ENCODE measurements around the gene CTDSPL. TPM values are rescaled to one million over a fixed set of nuclear protein-coding genes. Genes with fewer than 3 reads are reported as not detected.

Gene CTDSPL
- total and polyA plus RNA-seq, 2 of the 8 experiments (the other 6 are each of a cell fraction or from before 2014, with no cell fraction given), result 20.3 to 42.2 TPM

GRCh38 chr3:37986479-37987314, 125.0 kb downstream of the CTDSPL start:
- Histone ChIP-seq H3K27me3 (replicated peaks in 1 of 4; ENCODE audit: control insufficient read depth in 3 of 4, extremely low read depth in 1 of 4, insufficient read depth in 3 of 4, low read length in 3 of 4) (peaks cover 0 to 2% (median 0%) of the 10 kb centered on the region in 4 experiments; a peak in 2 of 7 replicates), H4K91ac (replicated peaks; ENCODE audit: insufficient read length, low read length) (no peak overlapping the region), H3K4me1 (replicated peaks in 1 of 4; ENCODE audit: control insufficient read depth in 3 of 4, insufficient read depth in 4 of 4, low read length in 3 of 4) (peaks cover 0 to 9% (median 6%) of the 10 kb centered on the region in 4 experiments; a peak in 5 of 7 replicates), H3K14ac (ENCODE audit: insufficient read length) (no peak overlapping the region), H2AK5ac (ENCODE audit: low read depth, low read length) (no peak overlapping the region), H3K56ac (replicated peaks; ENCODE audit: insufficient read length, low read depth, low read length) (no peak overlapping the region), H3K79me2 (ENCODE audit: control insufficient read depth in 1 of 2, insufficient read depth in 2 of 2, low read length in 2 of 2) (no peaks in the 10 kb centered on the region), H3K9ac (replicated peaks in 1 of 4; ENCODE audit: extremely low read depth in 1 of 4, low read depth in 3 of 4, low read length in 3 of 4) (no peak overlapping the region), H2BK15ac (ENCODE audit: low read length) (no peak overlapping the region), H3K79me1 (ENCODE audit: low read depth, low read length) (no peaks in the 10 kb centered on the region), H3K27ac (ENCODE audit: low read depth, low read length) (no peak overlapping the region), H4K8ac (ENCODE audit: extremely low read depth, insufficient read depth, low read length) (no peak overlapping the region; the same call in 1 of the 2 replicates), H3K18ac (ENCODE audit: extremely low read depth, low read length) (no peak overlapping the region), H4K20me1 (replicated peaks in 1 of 2; ENCODE audit: control insufficient read depth in 1 of 2, insufficient read depth in 2 of 2, low read length in 2 of 2) (no peaks in the 10 kb centered on the region), H3K23me2 (ENCODE audit: low read depth, low read length) (no peaks in the 10 kb centered on the region; the same call in none of the 2 replicates), H2BK20ac (ENCODE audit: low read length) (no peak overlapping the region), H3K4me3 (ENCODE audit: extremely low read depth in 1 of 4, insufficient read depth in 2 of 4, low read depth in 3 of 4, low read length in 4 of 4) (no peak overlapping the region), H2BK120ac (replicated peaks; ENCODE audit: low read depth, low read length) (no peak overlapping the region), H3K9me3 (ENCODE audit: insufficient read depth in 2 of 2, low read depth in 1 of 2, low read length in 1 of 2) (no peaks in the 10 kb centered on the region), H3K4me2 (ENCODE audit: insufficient read depth in 1 of 2, low read depth in 2 of 2, low read length in 2 of 2) (no peak overlapping the region), H3K36me3 (ENCODE audit: control insufficient read depth in 2 of 4, insufficient read depth in 4 of 4, low read length in 3 of 4) (no peaks in the 10 kb centered on the region), H2BK12ac (ENCODE audit: low read depth, low read length) (no peak overlapping the region), H3K23ac (ENCODE audit: insufficient read length) (no peak overlapping the region), H2BK5ac (ENCODE audit: low read depth, low read length) (no peak overlapping the region), H3K4ac (replicated peaks; ENCODE audit: insufficient read length, low read depth, low read length) (no peak overlapping the region), H4K5ac (ENCODE audit: insufficient read length, low read depth, low read length) (no peak overlapping the region), H2AFZ (ENCODE audit: low read length) (no peak overlapping the region)
- CTCF ChIA-PET (ENCODE audit: partially characterized antibody), result interaction anchor here (0.6 to 9.0 kb wide), 15 partner anchors 9 to 819 kb away, joined by 3 to 134 read pairs (median 4); no protein-coding TSS in a partner anchor
- POLR2A ChIA-PET (ENCODE audit: partially characterized antibody), result interaction anchor here (1.6 to 1.8 kb wide), 2 partner anchors 8 to 10 kb away, joined by 4 to 5 read pairs; no protein-coding TSS in a partner anchor
- DNase-seq (ENCODE audit: low read depth in 1 of 2, low spot score in 2 of 2), result no peak
- 87% methylated on average over 12 of the region's 12 CpGs; no CpG with 5 or more reads in 1 of the 2 experiments for WGBS, 2 experiments (ENCODE audit: extremely low coverage in 1 of 2, insufficient coverage in 1 of 2, insufficient read length in 1 of 2, insufficient replicate concordance in 2 of 2, low coverage in 1 of 2, low lambda C conversion rate in 2 of 2, missing lambda C conversion rate in 1 of 2)
- no peak for FAIRE-seq
- TF ChIP-seq KDM4A (IDR thresholded peaks at IDR 0.05; ENCODE audit: low read depth, low read length, severe bottlenecking) (no peak), YY1 (IDR thresholded peaks at IDR 0.05; ENCODE audit: low read depth, low read length) (no peak), SP4 (IDR thresholded peaks at IDR 0.05; ENCODE audit: low read length) (no peak), TCF12 (IDR thresholded peaks at IDR 0.05; ENCODE audit: low read depth, low read length) (no peak), TBP (IDR thresholded peaks at IDR 0.05; ENCODE audit: low read depth, low read length) (no peak), RXRA (IDR thresholded peaks at IDR 0.05; ENCODE audit: insufficient read depth, low read depth, low read length) (no peak), CHD2 (IDR thresholded peaks at IDR 0.05; ENCODE audit: low read length) (no peak), GTF2F1 (IDR thresholded peaks at IDR 0.05; ENCODE audit: borderline replicate concordance, low read depth, low read length) (no peak), BRCA1 (IDR thresholded peaks at IDR 0.05; ENCODE audit: low read depth, low read length) (no peak)
